ENCODE measurements around the gene CSNK2A1.

- TF ChIP-seq, protein P1, sequence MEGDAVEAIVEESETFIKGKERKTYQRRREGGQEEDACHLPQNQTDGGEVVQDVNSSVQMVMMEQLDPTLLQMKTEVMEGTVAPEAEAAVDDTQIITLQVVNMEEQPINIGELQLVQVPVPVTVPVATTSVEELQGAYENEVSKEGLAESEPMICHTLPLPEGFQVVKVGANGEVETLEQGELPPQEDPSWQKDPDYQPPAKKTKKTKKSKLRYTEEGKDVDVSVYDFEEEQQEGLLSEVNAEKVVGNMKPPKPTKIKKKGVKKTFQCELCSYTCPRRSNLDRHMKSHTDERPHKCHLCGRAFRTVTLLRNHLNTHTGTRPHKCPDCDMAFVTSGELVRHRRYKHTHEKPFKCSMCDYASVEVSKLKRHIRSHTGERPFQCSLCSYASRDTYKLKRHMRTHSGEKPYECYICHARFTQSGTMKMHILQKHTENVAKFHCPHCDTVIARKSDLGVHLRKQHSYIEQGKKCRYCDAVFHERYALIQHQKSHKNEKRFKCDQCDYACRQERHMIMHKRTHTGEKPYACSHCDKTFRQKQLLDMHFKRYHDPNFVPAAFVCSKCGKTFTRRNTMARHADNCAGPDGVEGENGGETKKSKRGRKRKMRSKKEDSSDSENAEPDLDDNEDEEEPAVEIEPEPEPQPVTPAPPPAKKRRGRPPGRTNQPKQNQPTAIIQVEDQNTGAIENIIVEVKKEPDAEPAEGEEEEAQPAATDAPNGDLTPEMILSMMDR (IDR thresholded peaks at IDR 0.05; ENCODE audit: extremely low read depth in 1 of 2, insufficient read depth in 1 of 2, low read depth in 1 of 2, low read length in 2 of 2) = no peak
- TF ChIP-seq EZH2 (IDR thresholded peaks at IDR 0.05; ENCODE audit: borderline replicate concordance, low read depth, low read length, severe bottlenecking) (no peak), POLR2A (IDR thresholded peaks at IDR 0.05; ENCODE audit: low read depth, low read length) (no peak)
Measured at GRCh38 chr20:435558-435957, 108.0 kb downstream of the CSNK2A1 start.

Data from endothelial cell of umbilical vein (primary cell).